ENCODE measurements around the gene ABHD13. TPM values are rescaled to one million over a fixed set of nuclear protein-coding genes. Genes with fewer than 3 reads are reported as not detected.
"Not testable (repeated sequence)": the region's sequence is repeated elsewhere in the genome, so short reads cannot be mapped to it uniquely, and the experiment has no call there.

ABHD13 gene
- total and polyA plus RNA-seq, 11 donors, result 2.4 to 6.6 (median 4.9) TPM

GRCh38 chr13:108213946-108214345 is 4.2 kb upstream of the ABHD13 start:
- no peak for ATAC-seq
- WGBS, 4 donors, result 58 to 63% (median 60%) methylated on average over 5 of the region's 5 CpGs
- Histone ChIP-seq H3K27ac (peak overlapping the region in 3 of 12 donors; percentile 1 to 35 (median 21)), H3K9me3 (peaks cover 0 to 10% (median 0%) of the 10 kb centered on the region in 12 donors), H3K36me3 (peaks cover 4 to 29% (median 19%) of the 10 kb centered on the region in 9 donors), H3K4me3 (peak overlapping the region in 6 of 12 donors; percentile 35 to 62 (median 48)), H3K4me1 (peaks cover 0 to 32% (median 16%) of the 10 kb centered on the region in 12 donors), H3K27me3 (no peaks in the 10 kb centered on the region)
- intact Hi-C loops (cut with DNase I), result no loop called here
- no peak for DNase-seq
- TF ChIP-seq, protein P1, sequence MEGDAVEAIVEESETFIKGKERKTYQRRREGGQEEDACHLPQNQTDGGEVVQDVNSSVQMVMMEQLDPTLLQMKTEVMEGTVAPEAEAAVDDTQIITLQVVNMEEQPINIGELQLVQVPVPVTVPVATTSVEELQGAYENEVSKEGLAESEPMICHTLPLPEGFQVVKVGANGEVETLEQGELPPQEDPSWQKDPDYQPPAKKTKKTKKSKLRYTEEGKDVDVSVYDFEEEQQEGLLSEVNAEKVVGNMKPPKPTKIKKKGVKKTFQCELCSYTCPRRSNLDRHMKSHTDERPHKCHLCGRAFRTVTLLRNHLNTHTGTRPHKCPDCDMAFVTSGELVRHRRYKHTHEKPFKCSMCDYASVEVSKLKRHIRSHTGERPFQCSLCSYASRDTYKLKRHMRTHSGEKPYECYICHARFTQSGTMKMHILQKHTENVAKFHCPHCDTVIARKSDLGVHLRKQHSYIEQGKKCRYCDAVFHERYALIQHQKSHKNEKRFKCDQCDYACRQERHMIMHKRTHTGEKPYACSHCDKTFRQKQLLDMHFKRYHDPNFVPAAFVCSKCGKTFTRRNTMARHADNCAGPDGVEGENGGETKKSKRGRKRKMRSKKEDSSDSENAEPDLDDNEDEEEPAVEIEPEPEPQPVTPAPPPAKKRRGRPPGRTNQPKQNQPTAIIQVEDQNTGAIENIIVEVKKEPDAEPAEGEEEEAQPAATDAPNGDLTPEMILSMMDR (IDR thresholded peaks at IDR 0.05), result no peak
- TF ChIP-seq POLR2A (IDR thresholded peaks at IDR 0.05), result no peak

GRCh38 chr13:108214441-108215271 is 3.5 kb upstream of the ABHD13 start:
- H3K4me1 ChIP-seq, result peaks cover 4 to 39% (median 22%) of the 10 kb centered on the region in 12 donors
- ATAC-seq, result no peak
- no peaks in the 10 kb centered on the region for H3K27me3 ChIP-seq
- intact Hi-C loops (cut with DNase I), result no loop called here
- H3K9me3 ChIP-seq, result peaks cover 0 to 7% (median 0%) of the 10 kb centered on the region in 12 donors
- peak overlapping the region in 10 of 12 donors; percentile 35 to 62 (median 52) for H3K4me3 ChIP-seq
- DNase-seq, result peak in 4 of 5 donors; percentile 25 to 60 (median 33)
- WGBS, 4 donors, result 8 to 20% (median 14%) methylated on average over 14 to 41 of the region's 41 CpGs
- H3K27ac ChIP-seq, result peak overlapping the region in 4 of 12 donors; percentile 1 to 77 (median 48)
- H3K36me3 ChIP-seq, result peaks cover 4 to 21% (median 15%) of the 10 kb centered on the region in 9 donors
- TF ChIP-seq, protein P1 (IDR thresholded peaks at IDR 0.05), result no peak
- no peak for TF ChIP-seq POLR2A (IDR thresholded peaks at IDR 0.05)

DNA sequence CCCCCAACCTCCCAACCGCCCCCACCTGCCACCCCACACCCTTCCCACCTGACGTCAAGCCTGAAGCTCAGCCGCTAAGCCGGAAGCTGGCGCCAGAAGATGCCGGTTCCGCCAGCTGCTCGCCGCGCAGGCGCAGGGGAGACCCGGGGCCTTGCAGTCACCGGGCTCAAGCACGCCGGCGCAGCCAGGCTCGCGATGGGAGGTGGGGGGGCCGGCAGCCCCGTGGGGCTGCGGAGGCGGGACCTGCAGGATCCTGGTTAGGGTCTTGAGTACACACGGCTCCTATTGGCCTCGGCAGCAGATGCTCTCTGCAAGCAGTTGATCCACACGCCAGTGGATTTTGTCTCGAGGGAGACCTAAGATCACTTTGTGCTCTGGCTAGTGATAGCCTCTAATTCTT is 2.8 kb upstream of the ABHD13 start, which contains the start of gene LIG4:
Gene LIG4, minus strand, starts transcription at position 101 of the 400 bp plus-strand sequence. CDS start 4,268 bp downstream, outside the sequence.
- intact Hi-C loops (cut with DNase I), result no loop called here
- DNase-seq, result peak; percentile 92 to 97 (median 95)
- H3K27me3 ChIP-seq, result no peaks in the 10 kb centered on the region
- peaks cover under 1 to 14% (median 7%) of the 10 kb centered on the region in 9 donors for H3K36me3 ChIP-seq
- H3K9me3 ChIP-seq, result peaks cover 0 to 6% (median 0%) of the 10 kb centered on the region in 12 donors
- WGBS, 4 donors, result 0% methylated on average over 1 to 26 of the region's 26 CpGs
- peak within 1 kb of the TSS in 11 of 12 donors; percentile 41 to 86 (median 62) for H3K27ac ChIP-seq
- TF ChIP-seq, protein P1 (IDR thresholded peaks at IDR 0.05), result no peak
- TF ChIP-seq POLR2A (IDR thresholded peaks at IDR 0.05), result no peak
- H3K4me1 ChIP-seq, result peaks cover 6 to 47% (median 30%) of the 10 kb centered on the region in 12 donors
- H3K4me3 ChIP-seq, result peak within 1 kb of the TSS in 10 of 12 donors; percentile 35 to 62 (median 54)
- ATAC-seq, result peak; percentile 71 to 89 (median 87)

GRCh38 chr13:108217307-108218043 is 717 bp upstream of the ABHD13 start:
- H3K36me3 ChIP-seq; ATAC-seq; H3K27me3 ChIP-seq; H3K9me3 ChIP-seq; intact Hi-C loops (cut with DNase I): not testable (repeated sequence)
- Histone ChIP-seq H3K4me3 (peak overlapping the region; percentile 72 to 100 (median 94)), H3K27ac (peak overlapping the region; percentile 76 to 94 (median 90)), H3K4me1 (peaks cover 6 to 62% (median 37%) of the 10 kb centered on the region in 12 donors)
- WGBS, 4 donors, result 71 to 75% (median 73%) methylated on average over 27 of the region's 27 CpGs
- DNase-seq, result peak in 1 of 5 donors; percentile 24
